SK-N-MC (cell line): ENCODE results near the gene LIAS.
"Not testable (repeated sequence)": the region's sequence is repeated elsewhere in the genome, so short reads cannot be mapped to it uniquely, and the experiment has no call there.

ENCODE experiments used
- DNase-seq: peaks from one replicate; pipeline ENCODE4 v3.0.0-alpha.2; 2011; ENCODE audit warnings: low read depth, low spot score
- H3K27ac ChIP-seq: fragments of 200-600 bp; sonication (generic); 2 replicates; pipeline ENCODE4 v1.5.1; 2016; ENCODE audit warnings: mixed run types
- H3K36me3 ChIP-seq: fragments of 200-600 bp; sonication (generic); 2 replicates; pipeline ENCODE4 v1.6.1; 2017; ENCODE audit warnings: antibody characterized with exemption, low read length, mixed read lengths; ENCODE audit not compliant: insufficient read depth
- H3K4me3 ChIP-seq: fragments of 200-600 bp; sonication (generic); 2 replicates; pipeline ENCODE4 v1.5.1; 2016
- H3K9ac ChIP-seq: fragments of 200-600 bp; sonication (generic); 2 replicates; pipeline ENCODE4 v1.8.0; 2017; ENCODE audit warnings: mixed run types, mixed read lengths; ENCODE audit not compliant: insufficient read length
- H3K9me3 ChIP-seq: fragments of 200-600 bp; sonication (generic); 2 replicates; pipeline ENCODE4 v1.6.1; 2017; ENCODE audit warnings: low read depth, mild to moderate bottlenecking, antibody characterized with exemption, low read length, moderate library complexity, mixed read lengths
- EZH2 ChIP-seq: fragments of 200-600 bp; sonication (generic); IDR thresholded peaks from one replicate; pipeline ENCODE4 v1.6.1; 2017; ENCODE audit warnings: antibody characterized with exemption
- FOXP2 ChIP-seq: optimal IDR thresholded peaks from 2 replicates; pipeline ENCODE3; 2011; ENCODE audit warnings: mild to moderate bottlenecking, moderate library complexity; ENCODE audit not compliant: insufficient read depth; ENCODE audit errors: extremely low read length, control extremely low read depth
- POLR2AphosphoS5 ChIP-seq: IDR thresholded peaks from 2 replicates; pipeline ENCODE4 v1.6.1; 2012; ENCODE audit warnings: mild to moderate bottlenecking, low read depth, low read length, borderline replicate concordance

LIAS gene

DNA sequence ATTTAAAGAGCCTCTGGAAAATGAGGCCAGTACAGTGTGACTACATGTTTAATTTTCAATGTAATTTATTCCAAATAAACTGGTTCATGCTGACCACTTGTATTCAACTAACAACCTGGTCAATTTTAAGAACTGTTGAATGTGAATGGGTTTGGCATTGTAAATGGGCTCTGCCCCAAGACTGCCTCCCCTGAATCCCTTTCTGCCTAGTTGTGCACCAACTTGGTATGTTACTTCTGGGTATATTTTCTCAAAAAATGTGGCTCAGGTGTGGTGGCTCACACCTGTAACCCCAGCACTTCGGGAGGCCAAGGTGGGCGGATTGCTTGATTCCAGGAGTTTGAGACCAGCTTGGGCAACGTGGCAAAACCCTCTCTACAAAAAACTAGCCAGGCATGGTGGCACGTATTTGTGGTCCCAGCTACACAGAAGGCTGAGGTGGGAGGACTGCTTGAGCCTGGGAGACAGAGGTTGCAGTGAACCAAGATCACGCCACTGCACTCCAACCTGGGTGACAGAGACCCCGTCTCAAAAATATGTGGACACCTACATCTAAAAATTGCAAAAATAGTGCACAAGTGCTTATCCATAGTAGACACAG lies 7.3 kb upstream of the LIAS start:
- no peak overlapping the region; the same call in 1 of the 2 replicates for H3K27ac ChIP-seq
- no peak overlapping the region for H3K4me3 ChIP-seq
- H3K9ac ChIP-seq: no peak overlapping the region
- DNase-seq: no peak
- H3K36me3 ChIP-seq: peaks cover 66% of the 10 kb centered on the region
- TF ChIP-seq POLR2AphosphoS5 (0 out of 2 replicates have a peak, but pooled peaks have one; percentile 4), FOXP2 (no peak)
- no peaks in the 10 kb centered on the region for H3K9me3 ChIP-seq

GRCh38 chr4:39452153-39452859 lies 6.5 kb upstream of the LIAS start:
- Histone ChIP-seq H3K9me3 (no peaks in the 10 kb centered on the region), H3K27ac (0 out of 2 replicates have a peak overlapping the region, but pooled peaks have one; percentile 2), H3K36me3 (peaks cover 74% of the 10 kb centered on the region), H3K4me3 (no peak overlapping the region), H3K9ac (no peak overlapping the region)
- TF ChIP-seq FOXP2 (no peak), POLR2AphosphoS5 (no peak; the same call in 1 of the 2 replicates), EZH2 (no peak)
- DNase-seq: no peak

DNA sequence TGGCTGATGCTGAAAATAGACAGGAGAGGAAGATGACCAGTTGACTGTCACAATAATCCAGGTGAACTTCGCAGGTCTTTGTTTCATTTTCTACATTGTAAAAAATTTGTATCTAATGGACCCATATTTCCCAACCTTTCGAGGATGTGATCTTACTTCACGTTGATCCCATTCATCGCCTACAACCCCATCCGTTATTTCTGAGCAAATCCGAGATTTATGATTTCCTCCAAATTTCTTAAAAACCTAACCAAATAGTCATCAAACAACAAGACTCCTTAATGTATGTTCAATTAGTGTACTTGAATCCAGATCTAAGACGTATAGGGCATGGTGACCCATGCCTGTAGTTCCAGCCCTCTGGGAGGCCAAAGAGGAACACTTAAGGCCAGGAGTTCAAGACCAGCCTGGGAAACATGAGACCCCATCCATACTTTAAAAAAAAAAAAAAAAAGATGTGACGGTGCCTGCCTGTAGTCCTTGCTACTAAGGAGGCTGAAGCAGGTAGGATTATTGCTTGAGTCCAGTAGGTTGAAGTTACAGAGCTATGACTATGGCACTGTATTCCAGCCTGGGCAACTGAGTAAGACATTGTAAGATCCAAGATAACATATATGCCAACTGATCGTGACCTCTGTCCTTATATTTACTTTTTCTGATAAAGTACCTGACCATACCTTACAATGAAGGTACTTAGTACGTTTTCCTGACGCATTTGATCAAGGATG lies 5.8 kb upstream of the LIAS start:
- peak overlapping the region; percentile 21; the same call in 1 of the 2 replicates for H3K27ac ChIP-seq
- TF ChIP-seq POLR2AphosphoS5 (peak; percentile 27; the same call in 1 of the 2 replicates), EZH2 (no peak)
- H3K9me3 ChIP-seq: no peaks in the 10 kb centered on the region
- DNase-seq: no peak
- H3K9ac ChIP-seq: no peak overlapping the region
- H3K36me3 ChIP-seq: peaks cover 81% of the 10 kb centered on the region
- H3K4me3 ChIP-seq: no peak overlapping the region

GRCh38 chr4:39453738-39454137 lies 5.1 kb upstream of the LIAS start:
- Histone ChIP-seq H3K36me3 (peaks cover 85% of the 10 kb centered on the region), H3K27ac (peak overlapping the region; percentile 21), H3K9ac (no peak overlapping the region), H3K4me3 (no peak overlapping the region), H3K9me3 (no peaks in the 10 kb centered on the region)
- no peak for TF ChIP-seq EZH2
- no peak for TF ChIP-seq POLR2AphosphoS5
- TF ChIP-seq FOXP2: no peak
- DNase-seq: no peak

DNA sequence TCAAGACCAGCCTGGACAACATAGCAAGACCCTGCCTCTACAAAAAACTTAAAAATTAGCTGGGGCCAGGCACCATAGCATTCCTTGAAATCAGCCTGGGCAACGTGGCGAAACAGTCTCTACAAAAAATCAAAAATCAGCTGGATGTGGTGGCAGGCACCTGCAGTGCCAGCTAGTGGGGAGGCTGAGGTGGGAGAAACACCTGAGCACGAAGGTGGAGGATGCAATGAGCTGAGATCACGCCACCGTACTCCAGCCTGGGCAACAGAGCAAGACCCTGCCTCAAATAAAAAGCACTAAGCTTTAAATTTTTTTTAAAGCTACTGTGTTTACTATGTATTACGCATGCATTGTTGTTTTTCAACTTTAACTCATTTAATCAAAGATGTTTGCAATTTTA lies 3.4 kb upstream of the LIAS start:
- no peak for DNase-seq
- Histone ChIP-seq H3K36me3 (peaks cover 79% of the 10 kb centered on the region), H3K9ac (peak overlapping the region; percentile 92), H3K4me3 (peak overlapping the region; percentile 99), H3K27ac (peak overlapping the region; percentile 21; the same call in 1 of the 2 replicates), H3K9me3 (no peaks in the 10 kb centered on the region)
- no peak for TF ChIP-seq EZH2
- TF ChIP-seq FOXP2: no peak
- TF ChIP-seq POLR2AphosphoS5: no peak; the same call in 1 of the 2 replicates

- Histone ChIP-seq H3K27ac (peak overlapping the region; percentile 96), H3K36me3 (peaks cover 70% of the 10 kb centered on the region), H3K4me3 (peak overlapping the region; percentile 99), H3K9me3 (no peaks in the 10 kb centered on the region), H3K9ac (peak overlapping the region; percentile 92)
- TF ChIP-seq EZH2 (no peak), FOXP2 (no peak), POLR2AphosphoS5 (0 out of 2 replicates have a peak, but pooled peaks have one; percentile 14)
- no peak for DNase-seq
Observed at GRCh38 chr4:39456946-39457763, 1.7 kb upstream of the LIAS start.

DNA sequence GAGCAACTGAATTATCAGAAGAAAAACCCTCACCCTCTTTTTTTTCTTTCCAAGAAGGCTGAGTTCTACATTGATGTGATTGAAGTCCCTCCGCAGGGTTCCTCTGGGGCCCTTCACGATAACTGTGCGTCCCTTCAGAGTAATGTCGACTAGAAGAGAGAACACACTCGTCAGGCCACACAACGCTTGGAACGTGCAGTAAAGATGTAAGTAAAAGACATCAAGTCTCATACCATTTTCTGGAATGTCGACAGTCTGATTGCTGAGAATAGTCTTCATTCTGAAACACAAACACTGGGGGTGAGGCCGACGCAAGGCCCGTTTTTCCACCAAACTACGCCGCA lies 723 bp upstream of the LIAS start:
- peaks cover 60% of the 10 kb centered on the region for H3K36me3 ChIP-seq

GRCh38 chr4:39464886-39465501 lies 6.1 kb downstream of the LIAS start:
- H3K27ac ChIP-seq: peak overlapping the region; percentile 91
- no peak overlapping the region for H3K4me3 ChIP-seq
- no peak overlapping the region for H3K9ac ChIP-seq
- no peak for TF ChIP-seq EZH2
- TF ChIP-seq FOXP2: no peak
- no peak for TF ChIP-seq POLR2AphosphoS5
- no peak for DNase-seq
- no peaks in the 10 kb centered on the region for H3K9me3 ChIP-seq
- H3K36me3 ChIP-seq: peaks cover 41% of the 10 kb centered on the region

More for the DNA sequence above, 723 bp upstream of the LIAS start:
- H3K9ac ChIP-seq: peak overlapping the region; percentile 92
- not testable (repeated sequence) for DNase-seq, H3K9me3 ChIP-seq
- H3K4me3 ChIP-seq: peak overlapping the region; percentile 99
- peak overlapping the region; percentile 96 for H3K27ac ChIP-seq
